Fibroblast of skin of left biceps (primary cell): ENCODE data around the gene NFYB.
"Not testable (repeated sequence)": the region's sequence is repeated elsewhere in the genome, so short reads cannot be mapped to it uniquely, and the experiment has no call there.

Source experiments
- DNase-seq, 2 experiments: peaks; one replicate each; pipeline ENCODE4 v3.0.0-alpha.2; 2013; ENCODE audit warnings: low read depth in 2 of 2

NFYB gene

GRCh38 chr12:104137902-104138796, at the start of gene NFYB:
NFYB (minus strand) TSS chr12:104138210; CDS start chr12:104135453, 2,757 bp downstream.
- DNase-seq: peak; percentile 94

DNA sequence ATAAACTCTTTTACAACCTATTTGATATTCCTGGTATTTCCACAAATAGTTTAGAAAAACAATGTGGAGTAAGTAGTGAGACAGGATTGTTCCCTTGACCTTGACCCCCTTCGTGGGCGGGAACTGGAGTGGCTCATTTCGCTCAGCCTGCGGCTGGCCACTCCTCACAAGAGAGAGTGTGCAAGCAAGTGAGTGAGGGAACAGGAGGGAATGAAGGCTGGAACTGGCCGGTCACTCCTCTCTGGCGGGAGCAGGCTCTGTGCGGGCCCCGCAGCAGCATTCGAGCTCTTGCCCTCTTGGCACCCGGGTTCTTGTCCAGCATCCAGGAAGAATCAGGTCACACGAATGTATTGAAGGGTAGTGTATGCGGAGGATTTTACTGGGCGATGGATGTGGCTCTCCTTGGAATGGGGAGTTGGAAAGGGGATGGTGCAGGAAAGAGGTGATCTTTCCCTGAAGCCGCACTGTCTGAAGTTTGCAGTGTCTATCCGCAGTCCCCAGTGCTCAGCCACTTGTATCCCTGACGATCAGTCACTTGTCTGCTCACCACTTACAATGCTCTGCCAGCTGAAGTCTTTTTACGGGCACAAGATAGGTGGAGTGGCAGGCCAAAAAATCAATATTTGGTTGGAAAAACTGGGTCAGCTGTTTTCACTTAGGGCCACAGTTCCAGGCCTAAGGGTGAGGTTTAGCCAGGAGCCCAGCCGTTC, 49.6 kb upstream of the NFYB start:
- DNase-seq: no peak

GRCh38 chr12:104183443-104183842, 45.4 kb upstream of the NFYB start:
- DNase-seq: no peak

- no peak for DNase-seq
Observed at GRCh38 chr12:104182621-104183378, 44.8 kb upstream of the NFYB start.

DNA sequence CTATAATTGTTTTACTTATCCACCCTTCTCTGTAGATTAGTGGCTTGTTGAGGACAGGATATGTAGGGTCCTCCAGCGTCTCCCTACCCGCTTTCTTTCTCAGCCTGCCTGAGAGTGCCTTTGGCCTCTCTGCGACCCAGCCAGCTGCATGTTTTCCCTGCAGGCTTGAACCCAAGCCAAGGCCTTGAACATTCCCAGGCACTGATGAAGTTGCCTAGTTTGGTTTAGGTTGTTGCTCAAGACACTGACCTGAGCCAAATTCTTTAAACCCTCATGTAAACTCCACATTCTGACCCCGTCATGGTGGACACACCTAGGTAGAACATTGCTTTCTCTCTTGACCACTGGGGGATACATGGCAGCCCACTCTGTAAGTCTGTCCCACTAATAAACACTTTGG, 44.1 kb upstream of the NFYB start:
- peak; percentile 70 to 74 for DNase-seq

- DNase-seq: peak in 1 of 2 experiments; percentile 27
Observed at GRCh38 chr12:104181313-104181712, 43.3 kb upstream of the NFYB start.

- no peak for DNase-seq
Observed at GRCh38 chr12:104180374-104180773, 42.4 kb upstream of the NFYB start.

GRCh38 chr12:104177663-104178501, 39.9 kb upstream of the NFYB start:
- peak; percentile 89 to 91 for DNase-seq

GRCh38 chr12:104177336-104177662, 39.3 kb upstream of the NFYB start:
- DNase-seq: no peak

GRCh38 chr12:104175726-104176247, 37.8 kb upstream of the NFYB start:
- no peak for DNase-seq

DNA sequence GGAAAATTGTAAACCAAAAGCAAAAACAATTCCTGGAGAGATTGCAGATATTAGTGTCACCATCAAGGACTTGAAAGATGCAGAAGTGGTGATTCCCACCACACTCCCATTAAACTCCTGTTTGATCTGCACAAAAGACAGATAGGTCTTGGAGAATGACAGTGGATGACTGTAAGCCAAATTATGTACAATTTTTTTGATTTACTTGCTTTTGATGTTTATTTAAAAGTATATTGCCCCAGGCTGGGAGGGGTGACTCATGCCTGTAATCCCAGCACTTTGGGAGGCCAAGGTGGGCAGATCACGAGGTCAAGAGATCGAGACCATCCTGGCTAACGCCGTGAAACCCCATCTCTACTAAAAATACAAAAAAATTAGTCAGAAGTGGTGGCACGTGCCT, 35.8 kb upstream of the NFYB start:
- not testable (repeated sequence) for DNase-seq

DNA sequence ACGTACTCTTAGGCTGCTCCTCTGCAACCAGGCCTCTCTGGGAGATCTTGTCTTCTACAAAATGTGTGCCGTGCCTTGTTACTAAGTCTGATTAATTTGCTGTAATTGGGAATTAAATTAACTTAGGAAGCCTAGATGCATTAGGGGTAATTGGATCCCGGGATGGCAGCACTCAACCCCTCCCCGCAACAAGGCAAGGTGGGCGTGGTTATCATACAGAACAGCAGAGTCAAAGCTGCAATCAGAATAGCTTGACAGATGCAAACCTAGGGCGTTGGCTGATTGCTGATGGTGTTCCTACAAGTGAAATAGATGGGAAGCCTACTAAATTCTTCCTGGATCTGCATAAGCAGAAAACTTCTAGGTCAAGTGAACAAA, 34.5 kb upstream of the NFYB start:
- DNase-seq: no peak

DNA sequence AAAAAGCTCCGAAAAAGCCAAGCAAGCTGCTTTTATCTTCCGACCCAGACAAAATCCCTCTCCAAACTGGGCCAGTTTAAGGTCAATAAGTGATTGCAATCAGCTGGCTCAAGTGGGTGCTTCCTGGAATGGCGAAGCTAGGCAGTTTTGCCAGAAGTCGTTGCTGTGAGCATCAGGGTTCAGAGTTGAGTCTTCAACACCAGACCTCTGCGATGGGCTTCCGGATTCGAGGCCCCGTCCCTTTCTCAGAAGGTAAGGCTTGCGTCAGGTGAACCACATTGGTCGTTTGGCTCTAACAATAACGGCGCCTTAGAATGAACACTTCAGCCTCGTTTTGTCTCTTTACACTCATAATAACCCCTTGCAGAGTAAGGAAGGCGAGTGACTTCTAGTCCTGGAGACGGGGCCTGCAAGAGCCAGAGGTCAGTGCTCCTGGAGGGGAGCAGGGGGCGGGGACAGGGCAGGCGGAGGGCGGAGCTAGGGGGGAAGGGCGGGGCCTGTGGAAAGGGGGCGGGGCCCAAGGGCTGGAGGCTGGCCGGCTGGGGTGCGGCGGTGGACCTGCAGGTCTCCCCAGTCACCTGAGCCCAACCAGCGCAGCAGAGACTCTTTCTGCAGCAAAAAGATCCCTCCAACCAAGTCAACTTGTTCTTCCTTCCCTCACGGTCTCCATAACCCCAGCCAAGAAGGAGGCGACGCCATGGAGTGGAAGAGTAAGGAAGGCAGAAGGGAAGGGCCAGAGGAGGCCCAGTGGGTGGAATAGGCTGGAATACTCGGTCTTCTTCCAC, 34.0 kb upstream of the NFYB start:
- DNase-seq: no peak

DNA sequence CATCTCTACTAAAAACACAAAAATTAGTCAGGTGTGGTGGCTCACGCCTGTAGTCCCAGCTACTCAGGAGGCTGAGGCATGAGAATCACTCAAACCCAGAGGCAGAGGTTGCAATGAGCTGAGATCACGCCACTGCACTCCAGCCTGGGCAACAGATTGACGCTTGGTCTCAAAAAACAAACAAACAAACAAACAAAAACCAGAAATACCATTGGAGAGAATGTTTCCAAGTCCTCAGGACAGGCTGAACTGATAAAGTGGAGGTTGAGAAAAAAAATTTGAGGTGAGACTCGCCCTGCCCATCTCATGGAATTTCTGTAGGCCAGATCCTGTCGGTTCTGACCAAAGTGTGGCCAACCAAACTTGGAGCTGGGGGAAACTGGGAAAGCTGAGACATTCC, 30.6 kb upstream of the NFYB start:
- DNase-seq: no peak

DNA sequence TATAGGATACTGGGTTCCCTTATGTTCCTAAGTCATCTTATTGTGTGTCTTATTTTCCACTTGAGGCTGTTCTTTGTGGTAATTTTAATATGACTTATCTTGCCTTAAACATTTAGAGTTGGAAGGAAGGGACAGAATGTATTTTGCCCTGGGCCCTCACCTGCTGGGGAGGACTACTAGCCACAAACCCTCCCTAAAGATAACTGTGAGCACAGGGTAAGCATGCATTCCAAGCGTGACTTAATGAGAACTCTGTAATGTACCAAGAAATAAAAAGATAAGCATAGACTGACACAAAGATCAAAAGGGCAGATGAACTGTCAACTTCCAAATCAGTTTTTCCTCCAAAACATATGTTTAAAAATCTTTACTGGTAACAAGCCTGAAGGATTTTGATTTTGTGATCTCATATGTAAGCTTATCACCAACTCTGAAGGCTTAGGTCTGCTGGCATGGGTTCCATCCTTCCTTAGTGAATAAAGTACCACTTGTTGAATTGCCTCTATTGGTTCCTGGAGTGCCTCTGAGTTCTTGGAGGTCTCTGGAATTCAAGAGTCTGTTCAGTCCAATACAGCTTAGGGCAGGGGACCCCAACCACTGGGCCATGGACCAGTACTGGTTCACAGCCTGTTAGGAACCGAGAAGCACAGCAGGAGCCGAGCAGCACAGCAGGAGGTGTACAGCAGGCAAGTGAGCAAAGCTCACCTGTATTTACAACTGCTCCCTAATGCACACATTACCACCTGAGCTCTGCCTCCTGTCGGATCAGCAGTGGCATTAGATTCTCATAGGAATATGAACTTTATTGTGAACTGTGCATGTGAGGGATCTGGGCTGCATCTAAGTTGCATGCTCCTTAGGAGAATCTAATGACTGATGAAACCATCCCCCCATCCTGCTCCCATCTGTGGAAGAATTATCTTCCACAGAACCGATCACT, 29.8 kb upstream of the NFYB start:
- no peak for DNase-seq

GRCh38 chr12:104166465-104166864, 28.5 kb upstream of the NFYB start:
- no peak for DNase-seq

DNA sequence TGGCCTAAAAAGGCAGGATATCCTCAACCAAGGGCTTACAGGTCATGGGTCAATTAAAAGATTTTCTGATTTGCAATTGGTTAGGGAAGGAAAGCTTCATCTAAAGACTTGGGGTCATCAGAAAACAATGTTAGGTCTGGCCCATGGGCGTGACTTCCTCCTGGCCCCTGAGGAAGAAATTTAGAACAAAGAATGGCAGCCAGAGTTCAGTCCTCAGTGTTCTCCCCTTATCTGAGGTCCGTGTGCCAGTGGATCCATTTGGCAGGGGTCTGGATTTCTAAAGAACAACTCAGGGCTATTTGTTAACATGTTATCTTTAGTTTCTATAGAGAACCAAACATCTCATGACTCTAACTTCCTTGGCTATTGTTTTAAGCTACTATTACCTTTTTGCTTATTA, 27.8 kb upstream of the NFYB start:
- no peak for DNase-seq

DNA sequence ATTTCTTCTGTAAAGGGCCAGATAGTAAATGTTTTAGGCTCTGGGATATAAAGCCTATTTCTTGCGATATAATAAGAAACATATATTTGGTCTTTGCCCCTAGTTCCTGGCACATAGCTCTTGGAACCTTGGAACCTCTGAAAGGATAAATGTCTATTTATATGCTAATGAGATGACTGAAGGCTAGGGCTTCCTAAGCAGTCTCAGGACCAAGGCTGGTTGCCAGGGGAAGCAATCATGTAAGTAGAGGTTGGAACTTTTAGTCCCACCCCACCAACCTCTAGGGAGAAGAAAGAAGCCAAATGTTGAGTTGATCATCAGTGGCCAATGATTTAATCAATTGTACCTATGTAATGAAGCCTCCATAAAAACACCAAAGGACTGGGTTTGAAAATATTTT, 26.6 kb upstream of the NFYB start:
- DNase-seq: no peak

DNA sequence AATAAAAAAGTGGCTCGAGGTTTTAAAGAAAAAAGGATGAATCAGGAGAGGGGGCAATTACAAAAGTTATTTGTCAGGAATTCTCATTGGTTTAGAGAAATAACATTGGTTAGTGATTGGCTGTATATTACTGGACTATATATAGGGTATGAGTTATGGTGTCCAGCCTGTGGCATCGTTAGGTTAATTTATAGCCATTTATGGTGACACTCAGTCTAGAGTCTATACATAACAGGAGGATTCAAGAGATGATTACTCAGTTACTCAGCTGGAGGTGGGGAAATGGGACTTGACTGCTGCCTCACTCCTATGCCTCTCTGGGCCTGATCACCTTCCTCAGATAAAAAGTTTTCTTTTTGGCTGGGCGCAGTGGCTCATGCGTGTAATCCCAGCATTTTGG, 25.6 kb upstream of the NFYB start:
- no peak for DNase-seq
